HG02678 (cell line): ENCODE results near the gene ADAMTS9.

Experiments
- ATAC-seq: cut with Tn5 transposase; IDR thresholded peaks from one replicate; pipeline ENCODE4 v1.9.1; 2021; ENCODE audit warnings: mild to moderate bottlenecking, moderate library complexity; ENCODE audit not compliant: unreplicated experiment

The ADAMTS9 gene

GRCh38 chr3:64586952-64587351 lies 100.8 kb downstream of the ADAMTS9 start:
- no peak for ATAC-seq

- ATAC-seq: no peak
These were observed 103.6 kb downstream of the ADAMTS9 start for GRCh38 chr3:64584179-64584578.

DNA sequence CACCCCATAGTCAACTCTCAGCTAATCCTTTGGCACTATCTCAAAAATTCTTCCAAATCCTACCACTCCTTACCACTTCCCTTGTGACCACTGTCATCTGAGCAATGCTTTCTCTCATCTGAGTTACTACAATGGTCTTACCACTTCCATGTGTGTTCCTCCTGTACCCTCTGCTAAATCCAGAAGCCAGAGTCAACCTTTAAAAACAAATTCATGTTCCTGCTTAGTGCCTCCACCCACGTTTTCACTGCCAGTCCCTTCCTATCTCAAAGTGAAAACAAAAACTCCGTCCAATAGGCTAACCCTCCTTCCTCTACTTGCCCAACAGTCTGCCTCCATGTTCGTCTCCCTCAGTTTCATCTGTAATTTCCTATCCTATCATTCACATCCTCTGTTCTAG lies 109.0 kb downstream of the ADAMTS9 start:
- ATAC-seq: no peak

DNA sequence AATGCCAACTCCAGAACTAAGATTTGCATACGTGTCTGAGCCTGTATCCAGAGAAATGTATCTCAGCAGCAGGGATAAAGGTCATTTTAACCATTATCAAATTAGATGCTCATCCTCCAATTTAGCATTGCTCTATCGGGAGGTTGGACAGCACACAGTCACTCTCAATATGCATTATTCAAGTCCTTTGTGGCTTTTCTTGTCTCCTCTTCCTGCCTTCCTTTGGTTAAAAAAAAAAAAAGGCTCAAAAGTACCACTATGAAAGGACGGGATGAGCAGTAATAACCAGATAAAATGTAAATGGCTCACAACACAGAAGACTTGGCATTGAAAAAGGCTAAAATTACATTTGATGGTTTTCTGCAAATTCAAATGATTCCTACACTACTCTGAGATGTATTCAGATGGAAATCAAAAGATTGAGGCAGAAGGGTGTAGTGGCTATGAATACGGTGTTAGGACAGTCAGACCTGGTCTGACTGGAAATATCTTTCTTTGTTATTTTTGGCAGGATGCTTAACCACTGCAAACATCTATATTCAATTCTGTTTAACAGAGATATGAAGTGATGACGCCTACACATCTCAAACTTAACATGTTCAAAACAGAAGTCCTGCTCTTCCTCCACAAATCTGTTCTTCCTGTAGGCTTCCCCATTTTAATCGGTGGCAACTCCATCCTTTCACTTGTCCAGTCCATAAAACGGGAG lies 109.6 kb downstream of the ADAMTS9 start:
- no peak for ATAC-seq

- no peak for ATAC-seq
These were observed 111.5 kb downstream of the ADAMTS9 start for GRCh38 chr3:64576211-64576775.

DNA sequence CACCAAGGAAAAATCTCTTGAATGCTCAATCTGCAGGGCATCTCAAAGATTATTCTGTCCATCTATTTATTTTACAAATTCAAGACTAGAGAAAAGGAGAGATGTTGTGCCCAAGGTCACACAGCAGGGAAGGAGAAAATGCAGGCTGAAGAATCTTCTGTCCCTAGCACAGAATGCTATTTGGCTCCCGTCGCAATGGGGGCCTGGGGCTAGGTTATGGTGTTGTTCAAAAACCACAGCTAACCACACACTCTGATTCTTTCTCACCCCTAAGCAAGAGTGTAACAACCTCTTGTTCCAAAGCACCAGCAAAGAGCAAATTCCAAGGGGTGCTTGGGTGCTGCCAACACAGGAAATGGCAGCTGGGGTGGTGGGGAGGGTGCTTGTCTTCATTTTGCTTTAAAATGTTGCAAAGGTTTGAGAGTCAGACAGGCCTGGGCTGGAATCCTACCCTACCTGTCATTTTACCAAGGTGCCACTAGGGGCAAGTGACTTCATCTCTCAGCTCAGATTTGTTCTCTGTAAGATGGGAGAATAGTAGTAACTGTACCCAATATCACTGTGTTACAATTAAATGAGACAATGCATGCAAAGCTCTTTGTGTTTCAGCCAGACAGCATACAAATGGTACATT lies 112.5 kb downstream of the ADAMTS9 start:
- ATAC-seq: peak; percentile 91

GRCh38 chr3:64574194-64574593 lies 113.6 kb downstream of the ADAMTS9 start:
- no peak for ATAC-seq

- ATAC-seq: no peak
These were observed 115.8 kb downstream of the ADAMTS9 start for GRCh38 chr3:64571982-64572381.

GRCh38 chr3:64568895-64569517 lies 118.8 kb downstream of the ADAMTS9 start:
- ATAC-seq: no peak

DNA sequence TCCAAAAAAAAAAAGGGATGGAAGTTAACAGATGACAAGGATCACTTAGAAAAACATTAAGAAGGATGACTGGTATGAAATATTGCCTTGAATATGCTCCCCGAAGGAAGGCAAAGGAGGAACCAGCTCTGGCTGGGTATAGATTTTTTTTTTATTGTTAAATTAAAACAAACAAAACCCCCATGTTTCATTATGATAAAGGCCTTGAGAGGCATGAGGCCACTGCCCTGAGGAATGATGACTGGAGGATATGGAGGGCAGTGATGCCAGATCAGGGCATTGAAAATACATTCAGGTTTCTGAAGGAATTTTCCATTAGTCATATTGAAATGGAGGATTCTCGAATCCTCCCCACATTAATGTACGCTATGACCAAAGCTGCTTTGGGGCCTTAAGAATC lies 120.9 kb downstream of the ADAMTS9 start:
- no peak for ATAC-seq

DNA sequence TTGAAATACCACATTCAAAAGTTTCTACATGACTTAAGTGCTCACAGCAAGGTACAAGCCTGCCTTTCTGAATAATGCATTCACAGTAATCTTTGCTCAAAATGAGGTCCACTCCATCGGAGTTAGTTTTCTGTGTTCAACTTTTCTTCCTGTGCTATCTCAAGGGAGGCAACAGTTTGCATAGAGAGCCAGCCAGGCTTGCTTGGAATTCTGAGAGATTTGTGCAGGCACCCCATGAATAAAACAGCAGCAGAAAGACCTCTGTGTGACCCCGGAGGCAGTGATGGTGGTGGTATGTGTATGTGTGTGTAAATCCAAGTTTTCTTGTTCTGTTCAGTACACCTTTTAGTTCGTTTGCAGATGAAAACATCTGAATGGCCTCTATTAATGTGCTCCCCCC lies 124.0 kb downstream of the ADAMTS9 start:
- no peak for ATAC-seq

- no peak for ATAC-seq
These were observed 125.9 kb downstream of the ADAMTS9 start for GRCh38 chr3:64561868-64562267.

- ATAC-seq: no peak
These were observed 126.4 kb downstream of the ADAMTS9 start for GRCh38 chr3:64561325-64561843.

DNA sequence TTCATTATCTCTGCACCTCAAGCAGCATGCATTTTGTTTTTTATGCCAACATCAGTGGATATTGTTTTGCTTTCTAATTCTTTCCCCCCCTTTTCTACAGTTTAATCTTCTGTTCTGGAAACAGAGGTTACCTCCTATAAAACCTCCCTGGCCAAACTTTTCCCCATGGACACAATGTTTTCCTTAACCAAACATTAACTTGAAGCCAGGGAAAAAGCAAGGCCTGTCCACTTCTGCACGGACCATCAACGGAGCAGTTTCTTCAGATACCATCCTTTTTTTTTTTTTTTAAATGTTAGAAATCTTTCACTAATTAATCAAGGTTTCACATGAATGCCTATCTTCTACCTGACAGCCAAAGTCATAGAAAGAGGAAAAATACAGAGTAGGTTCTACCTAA lies 127.0 kb downstream of the ADAMTS9 start:
- ATAC-seq: no peak

DNA sequence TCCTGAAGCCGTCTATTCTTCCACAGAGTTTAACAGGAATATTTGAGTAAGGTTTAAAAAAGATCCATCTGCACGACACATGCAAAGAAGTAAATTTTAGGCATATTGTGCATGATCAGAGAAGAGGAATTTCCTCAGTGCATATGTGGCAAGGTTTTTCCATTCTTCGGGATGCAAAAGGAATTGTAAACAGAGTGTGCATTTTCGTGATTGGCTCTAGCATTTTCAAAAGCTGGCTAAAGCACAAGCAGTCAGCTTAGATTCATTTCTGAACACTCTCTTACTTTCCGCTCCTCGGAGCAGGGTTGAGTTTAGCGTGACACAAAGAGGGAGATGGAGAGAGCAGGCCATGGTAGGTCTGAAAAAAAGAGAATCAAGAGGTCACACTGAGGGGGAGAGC lies 128.2 kb downstream of the ADAMTS9 start:
- no peak for ATAC-seq

DNA sequence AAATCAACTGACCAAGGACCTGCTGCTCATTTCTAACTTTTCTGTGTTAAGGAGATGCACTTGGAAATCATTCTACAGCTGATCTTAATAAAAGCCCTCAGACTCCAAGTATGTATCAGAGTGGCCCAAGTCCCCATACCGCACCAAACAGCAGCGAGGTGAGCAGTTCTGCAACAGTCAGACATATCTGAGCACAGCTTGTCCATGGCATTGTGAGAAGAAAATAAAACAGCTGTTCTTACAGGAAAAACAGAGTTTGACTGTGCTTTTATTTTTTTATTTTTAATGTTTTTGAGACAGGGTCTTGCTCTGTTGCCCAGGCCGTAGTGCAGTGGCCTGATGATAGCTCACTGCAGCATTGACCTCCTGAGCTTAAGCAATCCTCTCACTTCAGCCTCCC lies 131.8 kb downstream of the ADAMTS9 start:
- ATAC-seq: no peak

GRCh38 chr3:64555351-64555750 lies 132.4 kb downstream of the ADAMTS9 start:
- ATAC-seq: no peak

GRCh38 chr3:64554096-64554920 lies 133.5 kb downstream of the ADAMTS9 start:
- ATAC-seq: no peak

DNA sequence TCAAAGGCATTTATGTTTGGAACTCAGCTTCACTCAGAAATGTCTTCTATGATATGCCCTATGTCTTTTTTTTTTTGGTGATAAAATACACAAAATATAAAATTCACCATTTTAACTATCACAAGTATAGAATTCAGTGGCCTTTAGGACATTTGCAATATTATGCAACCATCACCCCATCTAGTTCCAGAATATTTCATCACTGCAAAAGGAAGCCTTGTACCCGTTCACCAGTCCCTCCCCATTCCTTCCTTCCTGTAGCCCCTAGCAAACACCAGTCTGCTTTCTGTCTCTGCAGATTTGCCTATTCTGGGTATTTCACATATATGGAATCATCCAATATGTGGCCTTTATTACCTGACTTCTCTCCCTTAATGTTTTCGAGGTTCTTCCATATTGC lies 134.8 kb downstream of the ADAMTS9 start:
- ATAC-seq: no peak

- ATAC-seq: no peak
These were observed 135.6 kb downstream of the ADAMTS9 start for GRCh38 chr3:64552160-64552559.

GRCh38 chr3:64551697-64552096 lies 136.1 kb downstream of the ADAMTS9 start:
- no peak for ATAC-seq
